ENCODE data around the gene MYH6.
"Not testable (repeated sequence)": the region's sequence is repeated elsewhere in the genome, so short reads cannot be mapped to it uniquely, and the experiment has no call there.

Gene MYH6

GRCh38 chr14:23435543-23436326 is 27.7 kb upstream of the MYH6 start, which contains the start of gene MYH7:
MYH7 (minus strand) TSS chr14:23435660; CDS start chr14:23433732, 1,928 bp downstream.
- no peak for DNase-seq

- no peak for DNase-seq
Measured at GRCh38 chr14:23434488-23435222, 26.6 kb upstream of the MYH6 start.

GRCh38 chr14:23433457-23433856 is 25.4 kb upstream of the MYH6 start:
- DNase-seq = no peak

- DNase-seq = no peak
Measured at GRCh38 chr14:23432946-23433345, 24.9 kb upstream of the MYH6 start.

- DNase-seq = no peak
Measured at GRCh38 chr14:23432102-23432925, 24.2 kb upstream of the MYH6 start.

GRCh38 chr14:23431486-23431885 is 23.4 kb upstream of the MYH6 start:
- no peak for DNase-seq

GRCh38 chr14:23430723-23431085 is 22.6 kb upstream of the MYH6 start:
- no peak for DNase-seq

- DNase-seq = no peak
Measured at GRCh38 chr14:23430016-23430722, 22.1 kb upstream of the MYH6 start.

- no peak for DNase-seq
Measured at GRCh38 chr14:23428686-23429495, 20.8 kb upstream of the MYH6 start.

- not testable (repeated sequence) for DNase-seq
Measured at GRCh38 chr14:23425798-23426197, 17.7 kb upstream of the MYH6 start.

- DNase-seq = no peak
Measured at GRCh38 chr14:23425169-23425568, 17.1 kb upstream of the MYH6 start.

GRCh38 chr14:23423657-23424056 is 15.6 kb upstream of the MYH6 start:
- DNase-seq = no peak

GRCh38 chr14:23421594-23421993 is 13.5 kb upstream of the MYH6 start:
- DNase-seq = no peak

- not testable (repeated sequence) for DNase-seq
Measured at GRCh38 chr14:23419646-23420045, 11.6 kb upstream of the MYH6 start.

GRCh38 chr14:23418021-23418420 is 9.9 kb upstream of the MYH6 start:
- no peak for DNase-seq

GRCh38 chr14:23417269-23417668 is 9.2 kb upstream of the MYH6 start:
- not testable (repeated sequence) for DNase-seq

GRCh38 chr14:23416801-23417200 is 8.7 kb upstream of the MYH6 start:
- no peak for DNase-seq

- no peak for DNase-seq
Measured at GRCh38 chr14:23415821-23416778, 8.0 kb upstream of the MYH6 start.

- DNase-seq = no peak
Measured at GRCh38 chr14:23414906-23415820, 7.1 kb upstream of the MYH6 start.

GRCh38 chr14:23414254-23414653 is 6.2 kb upstream of the MYH6 start:
- no peak for DNase-seq

Data from NCI-H510A treated with DMSO at 0.1 percent for 48 hours (cell line).